Neural progenitor cell (in vitro differentiated cells): ENCODE measurements around the gene CCNB1IP1. TPM values are rescaled to one million over a fixed set of nuclear protein-coding genes. Genes with fewer than 3 reads are reported as not detected.
A peak's percentile ranks its signal among the peaks of the same experiment; 100 is the strongest.

Experiments used
- DNase-seq: peaks from one replicate; pipeline ENCODE4 v3.0.0-alpha.2; 2016; ENCODE audit warnings: low spot score
- H2AFZ ChIP-seq: fragments of 200-600 bp; sonication (generic); replicated peaks from 2 replicates; pipeline ENCODE4 v1.6.1; 2016; ENCODE audit warnings: antibody characterized with exemption
- H3F3A ChIP-seq: fragments of 200-600 bp; sonication (generic); 2 replicates; pipeline ENCODE4 v1.6.1; 2016; ENCODE audit warnings: antibody characterized with exemption, low read depth
- H3K27ac ChIP-seq: fragments of 200-600 bp; sonication (generic); 2 replicates; pipeline ENCODE4 v1.5.1; 2016; ENCODE audit warnings: mild to moderate bottlenecking
- H3K27me3 ChIP-seq: fragments of 200-600 bp; sonication (generic); 2 replicates; pipeline ENCODE4 v1.6.1; 2016; ENCODE audit warnings: mild to moderate bottlenecking, moderate library complexity
- H3K36me3 ChIP-seq: fragments of 200-600 bp; sonication (generic); 2 replicates; pipeline ENCODE4 v1.5.1; 2016
- H3K4me1 ChIP-seq: fragments of 200-600 bp; sonication (generic); 2 replicates; pipeline ENCODE4 v1.6.1; 2016; ENCODE audit warnings: mixed run types
- H3K4me2 ChIP-seq: fragments of 200-600 bp; sonication (generic); 2 replicates; pipeline ENCODE4 v1.6.1; 2016
- H3K4me3 ChIP-seq: fragments of 200-600 bp; sonication (generic); 2 replicates; pipeline ENCODE4 v1.5.1; 2016
- H3K79me2 ChIP-seq: fragments of 200-600 bp; sonication (generic); 2 replicates; pipeline ENCODE4 v1.6.1; 2016; ENCODE audit warnings: low read depth
- H3K9ac ChIP-seq: fragments of 200-600 bp; sonication (generic); 2 replicates; pipeline ENCODE4 v1.6.1; 2016
- H3K9me3 ChIP-seq: fragments of 200-600 bp; sonication (generic); 2 replicates; pipeline ENCODE4 v1.5.1; 2016; ENCODE audit warnings: low read depth
- H4K20me1 ChIP-seq: fragments of 200-600 bp; sonication (generic); 2 replicates; pipeline ENCODE4 v1.6.1; 2016; ENCODE audit warnings: low read depth
- H3K27ac Mint-ChIP-seq: 3 replicates; pipeline ENCODE4 v1.8.0; 2021; ENCODE audit warnings: mixed read lengths
- H3K27me3 Mint-ChIP-seq: 2 replicates; pipeline ENCODE4 v1.8.0; 2022; ENCODE audit warnings: low read depth, mild to moderate bottlenecking, inconsistent platforms, moderate library complexity, mixed read lengths; ENCODE audit not compliant: insufficient read depth
- H3K36me3 Mint-ChIP-seq: 3 replicates; pipeline ENCODE4 v1.8.0; 2021; ENCODE audit warnings: mixed read lengths
- H3K4me1 Mint-ChIP-seq: 3 replicates; pipeline ENCODE4 v1.8.0; 2021; ENCODE audit warnings: mixed read lengths
- H3K4me3 Mint-ChIP-seq: 3 replicates; pipeline ENCODE4 v1.8.0; 2021; ENCODE audit warnings: mild to moderate bottlenecking, moderate library complexity, mixed read lengths
- H3K9me3 Mint-ChIP-seq: 3 replicates; pipeline ENCODE4 v1.8.0; 2020; ENCODE audit warnings: mixed read lengths
- EZH2 ChIP-seq: fragments of 200-600 bp; sonication (generic); IDR thresholded peaks from 2 replicates; pipeline ENCODE4 v1.6.1; 2017; ENCODE audit warnings: antibody characterized with exemption, mild to moderate bottlenecking, moderate library complexity
- EZH2phosphoT487 ChIP-seq: fragments of 200-600 bp; sonication (generic); IDR thresholded peaks from 2 replicates; pipeline ENCODE4 v1.6.1; 2017; ENCODE audit warnings: antibody characterized with exemption
- total RNA-seq: library from RNA; depleted of rRNA; stranded (reverse); fragments of >200 nt; gene quantifications from 2 replicates; pipeline ENCODE4 v1.2.3, GENCODE V29; 2015; ENCODE audit warnings: low replicate concordance
- TF ChIP-seq, protein P1 (sequence below): fragments of 200-600 bp; sonication (generic); IDR thresholded peaks from 2 replicates; pipeline ENCODE4 v1.5.1; 2017; ENCODE audit warnings: antibody characterized with exemption, mild to moderate bottlenecking

The CCNB1IP1 gene
- total RNA-seq, 1 donor from 2014 or later: 279 TPM

DNA sequence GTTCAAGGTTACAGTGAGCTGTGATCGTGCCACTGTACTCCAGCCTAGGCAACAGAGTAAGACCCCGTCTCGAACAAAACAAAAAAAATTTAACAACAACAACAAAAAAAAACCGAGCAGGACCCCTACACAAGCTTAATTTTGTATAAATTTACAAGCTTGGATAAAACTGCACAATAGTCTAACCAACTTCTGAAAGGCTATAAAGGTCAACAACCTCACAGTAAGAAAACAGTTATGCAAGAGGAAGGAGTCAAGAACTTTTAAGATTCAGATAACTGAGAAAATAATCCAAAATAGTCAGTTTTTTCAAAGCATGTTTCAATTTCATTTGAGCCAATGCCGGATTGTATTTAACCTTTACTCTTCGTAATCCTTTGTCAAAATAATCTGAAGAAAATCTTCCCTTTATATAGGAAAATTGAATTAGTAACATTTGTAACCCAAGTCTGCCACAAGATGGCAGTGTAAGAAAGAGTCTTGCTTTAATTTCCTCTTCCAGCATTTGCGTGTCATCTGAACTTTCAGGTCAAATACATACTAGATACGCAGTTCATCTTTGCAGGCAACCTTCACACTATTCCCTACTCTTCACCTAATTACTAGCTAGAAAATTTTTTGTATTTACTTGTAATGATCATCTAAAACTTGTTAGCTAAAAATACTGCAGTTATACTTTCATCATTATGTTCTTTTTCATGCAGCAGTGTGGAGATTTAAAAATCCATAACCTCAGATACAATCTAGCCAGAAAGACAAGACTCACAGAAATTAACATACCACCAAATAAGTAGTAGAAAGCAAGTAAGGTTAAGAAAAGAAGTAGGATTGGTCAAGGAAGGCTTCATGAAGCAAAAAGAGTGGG, 5.8 kb downstream of the CCNB1IP1 start:
- peaks cover 16% of the 10 kb centered on the region for H3K36me3 Mint-ChIP-seq

DNA sequence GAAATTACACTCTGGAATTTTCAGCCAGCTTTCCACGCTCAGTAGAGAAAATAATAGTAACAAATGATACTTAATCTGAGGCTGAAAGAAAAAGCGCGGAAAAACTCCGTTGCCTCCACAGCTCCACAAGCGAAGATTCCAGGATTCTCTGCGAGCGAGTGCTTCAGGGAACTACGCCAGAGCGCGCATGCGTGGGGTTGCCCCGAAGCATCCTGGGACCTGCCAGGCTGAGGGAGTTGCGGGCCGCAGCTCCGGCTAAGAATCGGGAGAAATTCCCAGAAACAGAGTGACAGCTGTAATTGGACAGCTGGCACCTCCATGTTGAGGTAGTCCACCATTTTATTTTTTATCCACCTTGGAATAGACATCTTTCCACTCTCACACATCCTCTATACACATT, 15.4 kb downstream of the CCNB1IP1 start:
- H4K20me1 ChIP-seq: peaks cover 12% of the 10 kb centered on the region
- Mint-ChIP-seq H3K27me3 (peaks cover 6% of the 10 kb centered on the region), H3K4me3 (no peak overlapping the region), H3K27ac (no peak overlapping the region), H3K4me1 (no peaks in the 10 kb centered on the region), H3K36me3 (peaks cover 35% of the 10 kb centered on the region), H3K9me3 (no peaks in the 10 kb centered on the region)
- peaks cover 40% of the 10 kb centered on the region for H3K79me2 ChIP-seq
- H3K36me3 ChIP-seq: peaks cover 26% of the 10 kb centered on the region
- H3K27me3 ChIP-seq: no peaks in the 10 kb centered on the region
- H3K9ac ChIP-seq: no peak overlapping the region
- peaks cover 4% of the 10 kb centered on the region for H3F3A ChIP-seq
- H3K27ac ChIP-seq: no peak overlapping the region
- no peak for DNase-seq
- no peaks in the 10 kb centered on the region for H3K4me1 ChIP-seq
- H3K4me3 ChIP-seq: no peak overlapping the region
- no peak for TF ChIP-seq EZH2
- TF ChIP-seq EZH2phosphoT487: no peak
- TF ChIP-seq, protein P1, sequence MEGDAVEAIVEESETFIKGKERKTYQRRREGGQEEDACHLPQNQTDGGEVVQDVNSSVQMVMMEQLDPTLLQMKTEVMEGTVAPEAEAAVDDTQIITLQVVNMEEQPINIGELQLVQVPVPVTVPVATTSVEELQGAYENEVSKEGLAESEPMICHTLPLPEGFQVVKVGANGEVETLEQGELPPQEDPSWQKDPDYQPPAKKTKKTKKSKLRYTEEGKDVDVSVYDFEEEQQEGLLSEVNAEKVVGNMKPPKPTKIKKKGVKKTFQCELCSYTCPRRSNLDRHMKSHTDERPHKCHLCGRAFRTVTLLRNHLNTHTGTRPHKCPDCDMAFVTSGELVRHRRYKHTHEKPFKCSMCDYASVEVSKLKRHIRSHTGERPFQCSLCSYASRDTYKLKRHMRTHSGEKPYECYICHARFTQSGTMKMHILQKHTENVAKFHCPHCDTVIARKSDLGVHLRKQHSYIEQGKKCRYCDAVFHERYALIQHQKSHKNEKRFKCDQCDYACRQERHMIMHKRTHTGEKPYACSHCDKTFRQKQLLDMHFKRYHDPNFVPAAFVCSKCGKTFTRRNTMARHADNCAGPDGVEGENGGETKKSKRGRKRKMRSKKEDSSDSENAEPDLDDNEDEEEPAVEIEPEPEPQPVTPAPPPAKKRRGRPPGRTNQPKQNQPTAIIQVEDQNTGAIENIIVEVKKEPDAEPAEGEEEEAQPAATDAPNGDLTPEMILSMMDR: no peak
- no peak overlapping the region for H2AFZ ChIP-seq
- no peaks in the 10 kb centered on the region for H3K9me3 ChIP-seq
- no peak overlapping the region for H3K4me2 ChIP-seq

More for the DNA sequence above, 5.8 kb downstream of the CCNB1IP1 start:
- Histone ChIP-seq H3K4me2 (no peak overlapping the region), H3K79me2 (peaks cover 96% of the 10 kb centered on the region), H4K20me1 (peaks cover 55% of the 10 kb centered on the region), H3K9me3 (no peaks in the 10 kb centered on the region), H3K27ac (no peak overlapping the region), H3K4me3 (no peak overlapping the region), H3F3A (peaks cover 27% of the 10 kb centered on the region), H3K4me1 (peaks cover 10% of the 10 kb centered on the region), H3K9ac (no peak overlapping the region), H3K36me3 (peaks cover 14% of the 10 kb centered on the region), H3K27me3 (no peaks in the 10 kb centered on the region), H2AFZ (no peak overlapping the region)
- TF ChIP-seq EZH2phosphoT487 (no peak), EZH2 (no peak)
- TF ChIP-seq, protein P1: peak; percentile 79
- H3K27ac Mint-ChIP-seq: no peak overlapping the region
- H3K27me3 Mint-ChIP-seq: no peaks in the 10 kb centered on the region
- peak; percentile 65 for DNase-seq
- H3K9me3 Mint-ChIP-seq: no peaks in the 10 kb centered on the region
- H3K4me3 Mint-ChIP-seq: no peak overlapping the region
- H3K4me1 Mint-ChIP-seq: peaks cover 21% of the 10 kb centered on the region

GRCh38 chr14:20314026-20314425, 19.1 kb downstream of the CCNB1IP1 start:
- H3K4me3 Mint-ChIP-seq: no peak overlapping the region
- TF ChIP-seq, protein P1: no peak
- TF ChIP-seq EZH2phosphoT487 (no peak), EZH2 (no peak)
- H3F3A ChIP-seq: peaks cover 16% of the 10 kb centered on the region
- H3K27me3 ChIP-seq: no peaks in the 10 kb centered on the region
- DNase-seq: no peak
- H3K27ac Mint-ChIP-seq: no peak overlapping the region
- peaks cover 38% of the 10 kb centered on the region for H3K36me3 Mint-ChIP-seq
- H3K4me2 ChIP-seq: no peak overlapping the region
- peaks cover 3% of the 10 kb centered on the region for H4K20me1 ChIP-seq
- no peaks in the 10 kb centered on the region for H3K9me3 ChIP-seq
- peaks cover 6% of the 10 kb centered on the region for H3K27me3 Mint-ChIP-seq
- no peaks in the 10 kb centered on the region for H3K4me1 Mint-ChIP-seq
- no peak overlapping the region for H2AFZ ChIP-seq
- H3K27ac ChIP-seq: no peak overlapping the region
- H3K36me3 ChIP-seq: peaks cover 32% of the 10 kb centered on the region
- no peak overlapping the region for H3K4me3 ChIP-seq
- peaks cover 10% of the 10 kb centered on the region for H3K79me2 ChIP-seq
- H3K9me3 Mint-ChIP-seq: peaks cover 2% of the 10 kb centered on the region
- no peaks in the 10 kb centered on the region for H3K4me1 ChIP-seq
- H3K9ac ChIP-seq: no peak overlapping the region
